Activated CD4-positive, alpha-beta T cell treated with anti-CD3 and anti-CD28 coated beads, Interleukin-2, amount 50 U/mL, for 48 hours (primary cell): Measurements from ENCODE around the gene SPACA7.
"Not testable (repeated sequence)": the region's sequence is repeated elsewhere in the genome, so short reads cannot be mapped to it uniquely, and the experiment has no call there.

Experiments used
- DNase-seq, 2 experiments: peaks; one replicate each; pipeline ENCODE4 v3.0.0-alpha.2; 2020

SPACA7 gene

GRCh38 chr13:112351825-112352224 lies 24.3 kb upstream of the SPACA7 start:
- no peak for DNase-seq

- DNase-seq: no peak
Observed at GRCh38 chr13:112353856-112354255, 22.3 kb upstream of the SPACA7 start.

- DNase-seq: no peak
Observed at GRCh38 chr13:112354330-112355273, 21.6 kb upstream of the SPACA7 start.

GRCh38 chr13:112355274-112355838 lies 20.8 kb upstream of the SPACA7 start:
- no peak for DNase-seq

- no peak for DNase-seq
Observed at GRCh38 chr13:112356190-112356589, 20.0 kb upstream of the SPACA7 start.

DNA sequence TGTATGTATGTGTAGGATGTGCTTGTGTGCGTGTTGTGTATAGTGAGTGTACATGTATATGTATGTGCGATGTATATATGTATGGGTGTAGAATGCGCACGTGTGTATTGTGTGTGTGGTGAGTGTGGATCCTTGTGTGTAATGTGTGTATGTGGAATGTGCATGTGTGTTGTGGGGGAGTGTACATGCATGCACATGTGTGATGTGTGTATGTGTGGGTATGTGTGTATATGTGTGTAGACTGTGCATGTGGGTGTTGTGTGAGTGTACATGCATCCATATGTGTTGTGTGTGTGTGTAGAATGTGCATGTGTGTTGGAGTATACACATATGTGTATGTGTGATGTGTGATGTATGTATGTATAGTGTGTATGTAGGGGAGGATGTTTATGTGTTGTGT lies 18.0 kb upstream of the SPACA7 start:
- no peak for DNase-seq

DNA sequence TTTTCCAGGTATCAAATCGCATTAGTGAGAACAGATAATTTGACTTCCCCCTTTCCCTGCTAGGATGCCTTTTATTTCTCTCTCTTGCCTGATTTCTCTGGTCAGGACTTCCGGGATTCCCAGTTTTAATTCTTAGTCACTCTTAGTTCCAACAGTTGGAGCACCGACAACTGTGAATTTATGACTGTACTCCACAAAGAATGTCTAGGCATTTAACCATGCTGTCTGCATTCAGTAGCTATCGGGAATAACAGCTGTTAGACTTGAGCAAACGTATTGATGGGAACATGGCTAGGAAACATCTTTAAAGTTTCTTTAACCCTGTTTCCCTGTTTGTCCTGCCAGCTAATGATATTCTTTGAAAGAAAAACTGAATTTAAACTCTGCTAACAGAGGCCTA lies 14.1 kb upstream of the SPACA7 start:
- no peak for DNase-seq

- no peak for DNase-seq
Observed at GRCh38 chr13:112363867-112364528, 12.2 kb upstream of the SPACA7 start.

DNA sequence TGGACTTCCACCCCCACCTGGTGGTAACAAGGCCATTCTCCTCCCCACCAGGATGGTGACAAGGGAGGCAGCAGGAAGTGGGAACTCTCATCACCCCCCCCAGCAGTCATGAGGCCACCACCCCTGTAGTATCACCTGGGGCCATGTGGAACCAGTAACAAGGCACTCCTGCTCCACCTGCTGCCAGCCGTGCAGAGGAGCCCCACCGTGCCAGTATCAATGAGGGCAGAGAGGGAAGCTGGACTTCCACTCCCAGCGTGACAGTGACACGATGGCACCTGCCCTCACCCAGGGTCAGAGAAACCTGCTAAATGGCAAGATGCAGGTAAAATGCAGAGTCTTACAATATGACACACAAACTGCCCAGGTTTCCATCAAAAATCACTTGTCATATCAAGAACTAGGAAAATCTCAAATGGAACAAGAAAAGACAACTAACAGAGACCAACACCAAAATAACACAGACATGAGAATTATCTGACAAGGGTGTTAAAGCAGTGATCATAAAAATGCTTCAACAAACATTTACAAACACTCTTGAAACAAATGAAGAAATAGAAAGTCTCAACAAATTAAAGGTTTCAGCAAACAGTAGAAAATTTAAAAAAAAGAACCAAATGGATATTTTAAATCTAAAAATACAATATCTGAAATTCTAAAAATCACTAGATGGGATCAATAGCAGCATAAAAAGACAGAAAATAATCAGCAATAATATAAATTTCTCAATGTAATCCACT lies 9.1 kb upstream of the SPACA7 start:
- no peak for DNase-seq

DNA sequence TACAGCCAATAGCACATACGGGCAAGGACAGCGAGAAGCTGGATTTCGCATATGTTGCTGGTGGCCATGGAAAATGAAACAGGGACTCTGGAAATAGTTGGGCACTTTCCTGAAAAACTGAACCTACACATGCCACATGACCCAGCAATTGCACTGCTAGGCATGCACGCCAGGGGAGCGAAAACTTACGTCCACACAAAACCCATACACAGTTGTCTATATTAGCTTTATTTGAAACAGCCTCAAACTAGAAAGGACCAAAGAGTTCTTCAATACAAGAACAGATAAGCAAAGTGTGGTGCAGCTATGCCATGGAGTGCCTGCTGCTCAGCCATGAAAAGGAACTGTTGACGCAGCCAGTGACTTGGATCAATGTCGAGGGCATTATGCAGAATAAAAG lies 7.3 kb upstream of the SPACA7 start:
- DNase-seq: no peak

DNA sequence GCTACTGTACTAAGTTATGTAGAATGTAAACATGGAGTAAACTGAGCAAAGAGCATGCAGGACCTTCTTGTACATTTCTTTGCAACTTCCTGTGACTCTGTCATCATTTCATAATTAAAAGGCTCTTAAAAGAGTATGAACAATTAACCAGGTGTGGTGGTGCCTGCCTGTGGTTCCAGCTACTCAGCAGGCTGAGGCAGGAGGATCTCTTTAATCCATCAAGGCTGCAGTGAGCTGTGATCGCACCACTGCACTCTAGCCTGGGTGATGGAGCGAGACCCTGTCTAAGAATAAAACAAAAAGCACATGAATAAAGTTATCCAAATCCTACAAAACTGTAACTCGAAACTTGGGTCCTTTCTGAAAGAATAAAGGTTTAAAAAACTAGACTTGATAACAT lies 5.8 kb upstream of the SPACA7 start:
- DNase-seq: no peak

DNA sequence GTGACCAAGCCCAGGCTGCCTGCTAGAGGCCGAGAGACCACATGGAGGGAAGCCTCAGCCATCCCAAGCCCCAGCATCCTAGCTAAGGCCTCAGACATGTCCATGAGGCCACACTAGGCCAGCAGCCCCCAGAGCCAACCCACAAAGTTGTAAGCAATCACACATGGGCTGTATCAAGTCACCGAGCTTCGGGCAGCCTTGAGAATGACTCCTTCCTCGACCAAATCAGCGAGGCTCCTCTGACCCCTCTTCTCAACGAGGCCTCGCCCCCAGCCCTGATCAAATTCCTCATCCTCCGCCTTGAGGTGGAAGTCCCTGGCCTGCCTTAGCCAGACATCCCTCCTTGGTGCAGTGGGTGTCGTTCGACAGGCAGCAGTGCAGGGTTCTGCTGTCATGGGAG lies 1.9 kb upstream of the SPACA7 start:
- DNase-seq: no peak

- no peak for DNase-seq
Observed at GRCh38 chr13:112391746-112392145, 15.6 kb downstream of the SPACA7 start.

GRCh38 chr13:112392719-112393118 lies 16.6 kb downstream of the SPACA7 start:
- DNase-seq: no peak

DNA sequence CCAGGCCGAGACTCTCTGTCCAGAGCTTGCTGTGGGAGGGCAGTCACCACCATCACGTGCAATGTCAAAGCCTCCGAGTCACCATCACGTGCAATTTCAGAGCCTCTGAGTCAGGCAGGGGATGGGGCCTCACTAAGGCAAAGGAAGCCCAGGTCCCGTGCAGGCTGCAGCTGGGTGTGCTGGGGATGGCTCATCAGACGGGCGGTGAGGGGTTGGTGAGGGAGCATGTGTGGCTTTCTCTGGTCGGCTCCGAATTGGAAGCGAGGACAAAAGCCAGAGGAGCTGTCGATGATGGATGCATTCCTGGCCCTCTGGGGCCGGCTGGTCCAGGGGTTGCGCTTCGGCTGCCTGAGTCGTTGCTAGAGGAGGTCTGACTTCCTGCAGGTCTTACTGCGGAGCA lies 18.9 kb downstream of the SPACA7 start:
- not testable (repeated sequence) for DNase-seq

GRCh38 chr13:112395941-112396340 lies 19.8 kb downstream of the SPACA7 start:
- DNase-seq: not testable (repeated sequence)

DNA sequence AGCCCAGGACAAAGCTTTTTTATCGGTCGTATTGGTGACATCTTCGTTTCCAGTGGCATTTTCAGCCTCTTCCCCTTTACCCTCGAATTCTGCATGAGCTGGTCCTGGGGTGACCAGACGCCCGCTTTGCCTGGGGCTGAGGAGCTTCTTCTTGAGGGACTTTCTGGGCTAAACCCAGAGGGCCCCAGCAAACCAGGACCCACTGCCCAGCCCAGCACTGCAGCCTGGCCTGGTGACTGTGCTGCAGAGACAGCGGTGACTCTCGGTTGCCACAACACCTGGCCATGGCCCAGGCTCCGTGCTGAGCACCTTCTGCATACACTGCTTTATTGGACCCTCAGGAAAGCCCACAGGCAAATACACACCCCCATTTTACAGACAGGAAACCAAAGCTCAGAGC lies 21.0 kb downstream of the SPACA7 start:
- DNase-seq: no peak

DNA sequence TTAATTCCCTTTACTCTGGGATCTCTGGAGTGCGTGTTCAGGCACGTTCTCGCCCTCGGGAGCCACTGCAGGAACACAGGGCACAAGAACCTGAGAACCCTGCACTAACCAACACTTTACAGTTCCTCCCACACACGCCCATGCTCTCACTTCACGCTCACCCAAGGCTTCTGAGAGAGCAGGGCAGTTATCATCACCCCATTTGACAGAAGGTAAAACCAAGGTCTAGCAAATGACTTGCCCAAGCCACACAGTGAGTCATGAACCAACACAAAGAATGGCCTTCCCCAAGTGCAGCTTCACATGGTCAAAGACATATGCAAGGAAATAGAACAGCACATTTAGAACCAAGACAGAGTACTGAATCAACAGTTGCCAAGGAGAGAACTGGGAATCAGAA lies 22.2 kb downstream of the SPACA7 start:
- DNase-seq: not testable (repeated sequence)

DNA sequence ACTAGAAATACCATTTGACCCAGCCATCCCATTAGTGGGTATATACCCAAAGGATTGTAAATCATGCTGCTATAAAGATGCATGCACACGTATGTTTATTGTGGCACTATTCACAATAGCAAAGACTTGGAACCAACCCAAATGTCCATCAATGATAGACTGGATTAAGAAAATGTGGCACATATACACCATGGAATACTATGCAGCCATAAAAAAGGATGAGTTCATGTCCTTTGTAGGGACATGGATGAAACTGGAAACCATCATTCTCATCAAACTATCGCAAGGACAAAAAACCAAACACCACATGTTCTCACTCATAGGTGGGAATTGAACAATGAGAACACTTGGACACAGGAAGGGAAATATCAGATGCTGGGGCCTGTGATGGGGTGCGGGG lies 33.7 kb downstream of the SPACA7 start:
- DNase-seq: not testable (repeated sequence)

GRCh38 chr13:112416647-112417046 lies 40.5 kb downstream of the SPACA7 start:
- no peak for DNase-seq

DNA sequence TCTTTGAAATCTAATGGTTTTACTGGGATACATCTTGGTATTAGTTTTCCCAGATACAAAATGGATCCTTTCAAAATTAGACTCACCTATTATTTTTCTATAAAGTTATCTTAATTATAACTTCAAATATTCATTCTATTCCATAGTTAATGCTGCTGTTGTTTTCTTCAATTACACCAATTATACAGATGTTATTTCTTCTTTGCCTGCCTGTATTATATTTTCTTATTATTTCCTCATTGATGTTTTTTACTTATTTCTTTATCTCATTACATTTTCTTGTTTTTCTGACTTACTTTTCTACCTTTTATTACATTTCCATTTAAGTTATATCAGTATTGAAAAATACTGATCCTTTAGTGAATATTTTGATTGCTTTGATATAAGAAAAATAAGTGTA lies 40.9 kb downstream of the SPACA7 start:
- no peak for DNase-seq

GRCh38 chr13:112424098-112424497 lies 47.9 kb downstream of the SPACA7 start:
- no peak for DNase-seq

GRCh38 chr13:112428704-112429103 lies 52.5 kb downstream of the SPACA7 start:
- DNase-seq: no peak
